TTC549 (cell line): ENCODE results near the gene MARK3.

ENCODE experiments used
- FAIRE-seq: peaks from 2 replicates; lab custom pipeline; 2012; peaks lifted over from hg19 to GRCh38; lab: Jason Lieb, UNC

Gene MARK3

GRCh38 chr14:103396463-103396862 is 11.2 kb downstream of the MARK3 start:
- no peak for FAIRE-seq

- no peak for FAIRE-seq
Measured at GRCh38 chr14:103398427-103399195, 13.4 kb downstream of the MARK3 start.

GRCh38 chr14:103400537-103400936 is 15.3 kb downstream of the MARK3 start:
- FAIRE-seq, result no peak

DNA sequence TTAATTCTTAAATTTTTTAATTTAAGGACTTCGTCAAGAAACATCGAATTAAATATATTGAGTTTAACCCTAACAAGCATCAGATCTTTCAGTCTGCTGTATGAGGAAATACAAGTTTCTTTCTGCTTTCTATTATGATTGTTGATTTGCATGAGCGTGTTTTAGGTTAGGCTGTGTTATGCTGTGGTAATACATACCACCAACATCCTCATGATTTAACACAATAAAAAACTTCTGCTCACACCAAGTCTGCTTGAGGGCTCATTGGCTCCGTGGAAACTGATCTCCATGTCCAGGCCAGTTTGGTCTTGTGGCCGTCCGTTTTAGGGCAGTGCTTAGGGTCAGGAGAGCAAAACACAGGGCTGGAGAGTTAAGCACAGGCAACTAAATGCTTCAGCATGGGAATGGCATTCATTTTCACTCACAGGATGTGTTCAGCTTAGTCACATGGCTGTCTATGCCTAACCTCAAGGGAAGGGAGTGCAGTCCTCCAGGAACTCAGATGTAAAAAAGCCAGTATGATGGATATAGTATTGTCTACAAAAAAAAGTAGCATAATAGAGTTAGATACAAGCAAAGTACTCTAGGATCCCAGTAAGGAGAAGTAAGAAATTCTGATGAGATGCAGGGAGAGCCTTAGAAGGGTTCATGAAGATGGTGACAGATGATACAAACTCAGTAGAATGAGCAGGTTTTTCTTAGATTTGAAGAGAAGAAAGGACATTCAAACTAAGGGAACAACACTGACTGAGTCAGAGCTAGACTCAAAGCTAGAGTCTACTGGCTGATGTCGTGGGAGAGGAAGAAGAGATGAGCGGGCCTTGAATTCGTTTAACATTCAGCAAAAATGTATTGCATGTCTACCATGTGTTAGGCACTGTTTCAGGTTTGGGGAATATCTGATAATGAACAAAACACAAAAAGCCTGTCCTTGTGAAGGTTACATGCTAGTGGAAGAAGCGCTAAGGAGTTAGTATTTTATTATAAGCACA is 16.3 kb downstream of the MARK3 start:
- FAIRE-seq, result no peak

DNA sequence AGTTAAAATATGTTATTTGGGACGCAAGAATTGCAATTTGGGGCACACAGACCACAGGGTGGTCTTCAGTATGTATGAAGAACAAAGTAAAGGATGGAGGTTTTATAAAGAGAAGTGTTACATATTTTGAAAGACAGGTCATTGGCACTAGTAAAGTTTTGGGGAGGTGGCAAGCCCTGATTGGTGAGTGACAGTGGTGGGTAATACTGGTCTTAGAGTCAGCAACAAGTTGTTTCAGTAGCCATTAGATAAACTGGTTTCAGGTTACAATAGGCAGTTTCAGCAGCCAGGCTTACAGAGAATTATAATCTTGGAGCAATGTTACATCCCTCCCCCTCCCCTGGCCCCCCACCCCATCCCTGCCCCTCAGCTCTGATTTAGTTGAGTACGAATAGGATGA is 17.5 kb downstream of the MARK3 start:
- FAIRE-seq, result no peak

DNA sequence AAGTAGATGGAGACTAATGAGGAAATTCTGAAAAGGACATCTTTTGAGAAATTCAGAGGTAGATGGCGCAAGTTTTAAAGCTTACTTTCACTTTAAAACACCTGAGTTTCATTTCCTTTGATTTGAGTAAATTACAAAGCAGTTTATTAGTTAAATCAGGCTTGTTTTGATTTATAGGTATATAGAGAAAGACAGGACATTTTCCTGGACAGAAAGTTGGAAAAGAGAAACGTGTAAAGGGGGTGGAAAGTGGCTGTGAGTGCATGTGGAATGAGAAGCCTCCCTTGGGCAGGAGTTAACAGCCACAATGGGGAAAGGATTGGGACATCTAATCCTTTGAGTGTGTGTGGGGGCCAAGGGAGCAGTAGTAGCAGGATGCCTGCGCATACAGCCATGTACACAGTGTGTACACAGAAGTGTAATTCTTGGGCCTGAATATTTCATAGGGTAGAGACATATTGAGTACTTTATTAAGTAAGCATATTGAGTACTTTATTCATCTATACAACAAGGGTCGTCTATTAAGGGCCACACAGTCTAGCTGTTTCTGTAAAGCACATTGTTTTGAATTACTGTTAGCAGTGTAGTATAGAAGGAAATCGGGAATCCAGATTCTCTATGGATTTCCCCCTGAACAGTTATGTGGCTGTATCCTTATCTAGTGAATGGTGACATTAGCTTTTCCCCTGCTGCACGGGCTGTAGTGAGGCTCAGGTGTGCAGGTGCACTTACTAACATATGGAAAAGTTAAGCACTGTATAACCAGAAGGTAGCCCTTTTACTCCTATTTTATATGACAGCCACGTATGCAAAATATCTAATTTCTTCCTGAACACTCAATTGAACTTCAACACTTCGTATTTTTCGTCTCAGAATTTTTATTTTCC is 19.1 kb downstream of the MARK3 start:
- FAIRE-seq, result no peak

GRCh38 chr14:103404920-103405319 is 19.7 kb downstream of the MARK3 start:
- FAIRE-seq, result no peak

DNA sequence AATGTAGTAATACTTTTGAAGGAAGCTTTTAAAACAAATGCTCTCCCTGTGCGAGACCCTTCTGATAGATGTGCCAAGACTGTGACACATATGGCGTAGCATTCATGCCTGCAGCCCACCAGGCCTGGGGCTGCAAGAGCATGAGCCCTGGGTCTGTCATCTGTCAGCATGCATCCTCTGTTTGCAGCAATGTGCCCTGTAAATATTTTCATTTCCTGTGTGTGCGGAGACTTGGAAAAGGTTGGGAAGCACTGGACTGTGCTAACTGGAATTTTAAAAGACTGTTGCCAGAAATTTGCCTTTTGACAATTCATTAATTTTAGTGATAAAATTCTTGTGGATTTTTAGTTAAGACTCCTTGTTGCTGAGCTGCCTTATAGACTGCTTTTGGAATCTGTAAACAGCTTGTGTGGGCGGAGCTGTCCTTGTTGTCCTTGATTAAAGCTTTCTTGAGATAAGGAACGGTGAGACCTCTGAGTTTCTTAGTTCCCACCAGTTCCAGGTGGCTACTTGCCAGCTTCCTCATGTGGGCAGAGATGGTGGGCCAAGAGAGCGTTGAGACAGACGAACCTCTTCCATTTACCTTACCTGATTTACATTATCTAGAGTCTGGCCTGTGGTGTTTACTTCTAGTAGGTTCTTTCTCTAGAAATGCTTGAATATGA is 23.4 kb downstream of the MARK3 start:
- no peak for FAIRE-seq

GRCh38 chr14:103416916-103417315 is 31.7 kb downstream of the MARK3 start:
- FAIRE-seq, result no peak

GRCh38 chr14:103418481-103418818 is 33.2 kb downstream of the MARK3 start:
- FAIRE-seq, result no peak

- no peak for FAIRE-seq
Measured at GRCh38 chr14:103421556-103421955, 36.3 kb downstream of the MARK3 start.

- FAIRE-seq, result no peak
Measured at GRCh38 chr14:103423050-103423461, 37.8 kb downstream of the MARK3 start.

GRCh38 chr14:103427485-103428443 is 42.5 kb downstream of the MARK3 start:
- no peak for FAIRE-seq

- no peak for FAIRE-seq
Measured at GRCh38 chr14:103428723-103429556, 43.7 kb downstream of the MARK3 start.

GRCh38 chr14:103430358-103430757 is 45.1 kb downstream of the MARK3 start:
- no peak for FAIRE-seq

DNA sequence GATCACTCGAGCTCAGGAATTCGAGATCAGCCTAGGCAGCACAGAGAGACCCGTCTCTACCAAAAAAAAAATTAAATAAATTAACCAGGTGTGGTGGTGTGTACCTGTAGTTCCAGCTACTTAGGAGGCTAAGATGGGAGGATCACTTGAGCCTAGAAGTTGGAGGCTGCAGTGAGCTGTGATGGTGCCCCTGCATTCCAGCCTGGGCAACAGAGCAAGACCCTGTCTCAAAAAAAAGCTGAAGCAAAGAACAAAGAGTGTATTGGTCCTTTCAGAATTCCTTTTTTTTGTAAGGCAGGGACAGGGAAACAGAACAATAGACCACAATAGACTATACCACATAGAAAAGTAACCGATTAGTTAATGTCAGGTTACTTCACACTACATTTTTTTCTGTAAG is 47.4 kb downstream of the MARK3 start:
- no peak for FAIRE-seq

- no peak for FAIRE-seq
Measured at GRCh38 chr14:103433916-103434563, 48.8 kb downstream of the MARK3 start.

DNA sequence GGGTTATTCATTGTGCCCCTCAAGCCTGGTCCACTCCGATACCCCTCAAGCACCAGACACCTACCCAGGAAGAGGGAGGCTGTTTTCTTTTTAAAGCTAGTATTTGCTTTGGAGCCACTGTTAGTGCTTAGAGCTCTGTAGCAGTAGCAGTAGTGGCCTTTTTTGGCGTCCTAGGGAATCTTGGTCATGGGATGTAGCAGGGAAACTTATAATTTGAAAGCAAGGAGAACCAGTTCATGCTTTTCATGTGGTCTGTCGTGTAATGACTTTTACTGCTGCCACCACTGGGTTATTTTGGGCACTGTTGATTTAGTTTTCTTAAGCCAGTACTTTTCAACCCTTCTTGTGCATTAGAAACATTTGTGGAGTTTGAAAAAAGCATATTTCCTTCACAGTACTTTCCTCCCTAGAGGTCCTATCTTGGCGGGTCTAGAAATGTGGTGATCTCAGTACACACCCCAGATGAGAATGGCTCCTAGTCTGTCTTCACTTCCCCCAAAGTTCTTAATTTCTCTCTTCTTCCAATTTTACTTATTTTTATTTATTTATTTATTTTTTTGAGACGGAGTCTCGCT is 49.7 kb downstream of the MARK3 start:
- FAIRE-seq, result no peak

DNA sequence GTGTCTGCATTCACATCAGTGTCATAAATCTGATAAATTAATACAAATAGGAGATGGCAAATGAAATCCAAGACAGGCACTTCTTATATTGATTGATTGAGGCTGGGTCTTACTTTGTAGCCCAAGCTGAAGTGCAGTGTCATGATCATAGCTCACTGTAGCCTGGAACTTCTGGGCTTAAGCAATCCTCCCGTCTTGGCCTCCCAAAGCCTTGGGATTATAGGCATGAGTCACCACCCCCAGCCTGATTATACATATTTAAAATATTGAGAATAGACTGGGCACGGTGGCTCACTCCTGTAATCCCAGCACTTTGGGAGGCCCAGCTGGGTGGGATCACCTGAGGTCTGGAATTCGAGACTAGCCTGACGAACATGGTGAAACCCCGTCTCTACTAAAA is 51.3 kb downstream of the MARK3 start:
- no peak for FAIRE-seq
